DMS 273 (cell line): ENCODE data around the gene VPS39.
A peak's percentile ranks its signal among the peaks of the same experiment; 100 is the strongest.

Experiments used
- DNase-seq: peaks from one replicate; lab custom pipeline; 2025; ENCODE audit not compliant: unreplicated experiment; lab: John Stamatoyannopoulos, UW

VPS39 gene

GRCh38 chr15:42131826-42132806 lies 76.0 kb downstream of the VPS39 start:
- peak; percentile 55 for DNase-seq

- DNase-seq, result no peak
Measured at GRCh38 chr15:42131006-42131405, 77.1 kb downstream of the VPS39 start.

DNA sequence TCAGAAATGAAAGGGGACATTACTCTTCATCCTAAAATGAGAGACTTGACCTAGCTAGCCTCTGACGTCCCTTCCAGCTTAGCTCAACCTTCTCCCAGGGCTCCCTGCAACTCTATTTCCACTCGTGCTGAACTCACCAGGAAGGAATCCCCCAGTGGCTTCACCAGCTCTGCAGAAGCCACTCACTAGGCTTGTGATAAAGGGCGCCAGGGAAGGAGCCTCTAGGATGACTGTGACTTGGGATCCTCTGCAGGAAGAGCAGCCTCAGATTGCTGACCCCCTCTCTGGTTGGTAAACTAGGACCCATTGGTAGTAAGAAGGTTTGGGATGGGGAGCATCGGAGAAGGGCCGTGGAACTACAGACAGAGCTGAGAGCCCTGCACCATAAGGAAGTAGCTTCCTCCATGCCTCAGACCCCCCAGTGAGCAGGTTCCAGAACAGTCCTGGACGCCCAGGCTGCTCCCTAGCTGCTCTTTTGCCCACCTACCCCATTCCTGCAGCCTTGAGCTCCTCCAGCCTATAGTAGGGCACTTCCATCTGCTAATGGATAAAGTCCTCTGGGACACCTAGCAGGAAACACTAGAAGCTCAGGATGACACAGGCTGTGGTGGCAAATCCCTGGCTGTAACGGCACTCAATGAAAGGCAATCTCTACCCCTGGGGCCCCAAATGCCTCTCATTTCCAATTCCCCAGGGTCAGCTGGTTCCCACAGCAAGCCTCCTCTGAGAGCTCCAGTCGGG lies 77.7 kb downstream of the VPS39 start:
- no peak for DNase-seq

DNA sequence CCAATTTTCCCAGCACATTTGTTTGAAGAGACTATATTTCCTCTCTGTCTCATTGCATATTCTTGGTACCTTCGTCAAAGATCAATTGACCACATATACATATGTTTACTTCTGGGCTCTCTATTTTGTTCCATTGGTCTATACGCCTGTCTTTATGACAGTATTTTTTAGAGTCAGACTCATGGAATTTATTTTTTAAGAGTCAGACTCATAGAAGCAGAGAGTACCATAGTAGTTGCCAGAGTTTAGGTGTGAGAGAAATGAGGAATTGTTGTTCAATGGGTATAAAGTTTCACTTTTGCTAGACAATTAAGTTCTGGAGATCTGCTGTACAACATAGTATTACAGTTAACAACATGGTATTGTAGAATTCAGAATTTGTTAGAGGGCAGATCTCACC lies 78.7 kb downstream of the VPS39 start:
- DNase-seq, result no peak

- no peak for DNase-seq
Measured at GRCh38 chr15:42128476-42128875, 79.6 kb downstream of the VPS39 start.

DNA sequence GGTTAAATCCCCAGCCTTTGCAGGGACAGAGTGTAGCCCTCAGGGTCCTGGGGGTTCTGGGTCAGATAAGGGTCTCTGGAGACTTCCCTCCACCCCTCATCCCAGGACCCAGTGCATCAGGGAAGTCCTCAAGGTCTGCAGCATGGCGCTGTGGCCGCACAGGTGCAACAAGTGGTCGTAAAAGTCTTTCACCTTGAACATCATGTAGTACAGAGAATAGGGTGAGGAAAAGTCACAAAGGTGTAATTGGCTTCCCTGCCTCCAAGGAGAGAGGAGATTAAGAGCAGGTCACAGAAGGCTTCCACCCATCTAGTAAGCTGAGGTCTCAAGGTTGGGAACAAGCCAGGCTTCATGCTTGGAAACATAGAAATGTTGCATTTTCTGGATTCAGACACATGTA lies 84.6 kb downstream of the VPS39 start:
- DNase-seq, result no peak

GRCh38 chr15:42121682-42122081 lies 86.4 kb downstream of the VPS39 start:
- DNase-seq, result no peak

- DNase-seq, result no peak
Measured at GRCh38 chr15:42121021-42121420, 87.1 kb downstream of the VPS39 start.

- DNase-seq, result no peak
Measured at GRCh38 chr15:42120285-42120684, 87.8 kb downstream of the VPS39 start.

- no peak for DNase-seq
Measured at GRCh38 chr15:42119446-42119760, 88.7 kb downstream of the VPS39 start.

DNA sequence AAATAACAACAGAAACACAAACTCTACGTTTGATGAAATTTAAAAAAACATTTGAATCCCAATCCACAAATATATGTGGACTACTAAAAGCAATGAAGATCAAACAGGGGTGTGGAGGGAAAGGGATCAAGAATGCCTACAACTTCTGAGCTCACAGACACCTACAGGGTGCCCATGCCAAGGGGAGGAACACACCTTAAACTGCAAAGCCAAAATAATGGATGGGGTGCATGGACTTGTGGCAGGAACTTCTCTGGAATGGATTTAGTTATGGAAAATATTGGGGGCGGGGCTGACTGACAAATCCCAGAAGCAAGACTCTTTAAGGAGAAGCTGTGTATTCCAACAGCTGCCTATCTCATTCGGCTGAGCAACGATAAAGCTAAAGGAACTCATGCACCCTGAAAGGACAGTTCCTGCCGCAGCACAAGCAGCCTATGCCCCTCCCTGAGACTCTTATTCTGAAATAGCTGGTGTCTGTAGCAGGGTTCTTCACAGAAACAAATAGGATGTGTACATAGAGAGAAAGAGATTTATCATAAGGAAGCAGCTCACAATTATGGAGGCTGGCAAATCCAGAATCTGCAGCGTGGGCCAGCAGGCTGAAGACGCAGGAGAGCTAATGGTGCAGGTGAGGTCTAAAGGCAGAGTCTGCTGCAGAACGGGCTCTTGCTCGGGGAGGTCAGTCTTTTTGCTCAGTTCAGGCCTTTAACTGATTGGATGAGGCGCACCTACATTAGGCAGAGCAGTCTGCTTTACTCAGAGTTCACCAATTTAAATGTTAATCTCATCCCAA lies 89.3 kb downstream of the VPS39 start:
- DNase-seq, result no peak

DNA sequence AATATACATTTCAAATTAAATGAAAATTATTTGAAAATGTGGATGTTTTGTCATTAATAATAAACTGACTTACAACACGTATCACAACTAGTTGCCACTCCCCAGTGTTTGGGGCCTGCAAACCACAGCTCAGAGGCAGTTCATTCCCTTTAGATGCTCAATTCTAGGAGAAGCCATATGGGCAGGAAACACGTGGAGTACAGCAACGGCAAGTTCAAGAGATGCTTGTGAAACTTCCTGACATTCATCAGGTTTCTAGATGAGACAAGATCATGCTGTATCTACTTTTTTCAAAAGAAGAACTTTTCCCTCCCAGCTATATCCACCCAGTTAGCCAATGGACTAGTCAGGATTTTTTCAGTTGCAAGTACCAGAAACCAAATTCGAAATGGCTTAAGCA lies 96.2 kb downstream of the VPS39 start:
- DNase-seq, result no peak

- DNase-seq, result no peak
Measured at GRCh38 chr15:42110367-42110766, 97.7 kb downstream of the VPS39 start.

- no peak for DNase-seq
Measured at GRCh38 chr15:42108806-42109205, 99.3 kb downstream of the VPS39 start.
